ENCODE results near the gene CNTN1.

GRCh38 chr12:40769846-40770245 lies 77.6 kb downstream of the CNTN1 start:
- TF ChIP-seq, protein P1, sequence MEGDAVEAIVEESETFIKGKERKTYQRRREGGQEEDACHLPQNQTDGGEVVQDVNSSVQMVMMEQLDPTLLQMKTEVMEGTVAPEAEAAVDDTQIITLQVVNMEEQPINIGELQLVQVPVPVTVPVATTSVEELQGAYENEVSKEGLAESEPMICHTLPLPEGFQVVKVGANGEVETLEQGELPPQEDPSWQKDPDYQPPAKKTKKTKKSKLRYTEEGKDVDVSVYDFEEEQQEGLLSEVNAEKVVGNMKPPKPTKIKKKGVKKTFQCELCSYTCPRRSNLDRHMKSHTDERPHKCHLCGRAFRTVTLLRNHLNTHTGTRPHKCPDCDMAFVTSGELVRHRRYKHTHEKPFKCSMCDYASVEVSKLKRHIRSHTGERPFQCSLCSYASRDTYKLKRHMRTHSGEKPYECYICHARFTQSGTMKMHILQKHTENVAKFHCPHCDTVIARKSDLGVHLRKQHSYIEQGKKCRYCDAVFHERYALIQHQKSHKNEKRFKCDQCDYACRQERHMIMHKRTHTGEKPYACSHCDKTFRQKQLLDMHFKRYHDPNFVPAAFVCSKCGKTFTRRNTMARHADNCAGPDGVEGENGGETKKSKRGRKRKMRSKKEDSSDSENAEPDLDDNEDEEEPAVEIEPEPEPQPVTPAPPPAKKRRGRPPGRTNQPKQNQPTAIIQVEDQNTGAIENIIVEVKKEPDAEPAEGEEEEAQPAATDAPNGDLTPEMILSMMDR (IDR thresholded peaks at IDR 0.05; ENCODE audit: poor library complexity) = no peak
- TF ChIP-seq EZH2phosphoT487 (IDR thresholded peaks at IDR 0.05; ENCODE audit: low read depth, severe bottlenecking, unreplicated experiment) (no peak), EZH2 (IDR thresholded peaks at IDR 0.05; ENCODE audit: borderline replicate concordance) (no peak)

All from hepatocyte (in vitro differentiated cells).